BLaER1 (cell line): ENCODE data around the gene NATD1.

ENCODE experiments used
- H3K27ac ChIP-seq: shearing (Covaris generic); formaldehyde crosslinking; 2 replicates; pipeline ENCODE4 v1.8.1; 2022
- H3K27me3 ChIP-seq: shearing (Covaris generic); formaldehyde crosslinking; 2 replicates; pipeline ENCODE4 v1.8.1; 2022
- H3K36me3 ChIP-seq: shearing (Covaris generic); formaldehyde crosslinking; 2 replicates; pipeline ENCODE4 v1.8.1; 2022
- H3K4me1 ChIP-seq: shearing (Covaris generic); formaldehyde crosslinking; 2 replicates; pipeline ENCODE4 v1.8.1; 2022
- H3K4me2 ChIP-seq: shearing (Covaris generic); formaldehyde crosslinking; 2 replicates; pipeline ENCODE4 v1.8.1; 2022
- H3K4me3 ChIP-seq: shearing (Covaris generic); formaldehyde crosslinking; 2 replicates; pipeline ENCODE4 v1.8.1; 2022
- H3K9ac ChIP-seq: shearing (Covaris generic); formaldehyde crosslinking; 2 replicates; pipeline ENCODE4 v1.8.1; 2022
- H3K9me3 ChIP-seq: shearing (Covaris generic); formaldehyde crosslinking; 2 replicates; pipeline ENCODE4 v1.8.1; 2022
- H4K20me1 ChIP-seq: shearing (Covaris generic); formaldehyde crosslinking; 2 replicates; pipeline ENCODE4 v1.8.1; 2022
- Cebpa-rat ChIP-seq: shearing (Covaris generic); IDR thresholded peaks from 2 replicates; pipeline ENCODE4 v1.8.1; 2022

Gene NATD1

GRCh38 chr17:21284319-21285163 is 31.3 kb upstream of the NATD1 start, which contains the start of gene MAP2K3:
MAP2K3 (plus strand) TSS chr17:21284711; CDS start chr17:21284921, 210 bp downstream.
- TF ChIP-seq Cebpa-rat: no peak
- no peaks in the 10 kb centered on the region for H3K9me3 ChIP-seq
- peak within 1 kb of the TSS; percentile 97 for H3K27ac ChIP-seq
- peak within 1 kb of the TSS; percentile 100 for H3K4me2 ChIP-seq
- H3K4me1 ChIP-seq: peaks cover 66% of the 10 kb centered on the region
- peak within 1 kb of the TSS; percentile 95 for H3K4me3 ChIP-seq
- no peaks in the 10 kb centered on the region; the same call in 1 of the 2 replicates for H3K36me3 ChIP-seq
- peaks cover 58% of the 10 kb centered on the region for H4K20me1 ChIP-seq
- peak within 1 kb of the TSS; percentile 88 for H3K9ac ChIP-seq
- peaks cover 18% of the 10 kb centered on the region for H3K27me3 ChIP-seq

- H3K4me3 ChIP-seq: peak overlapping the region; percentile 95
- H4K20me1 ChIP-seq: peaks cover 50% of the 10 kb centered on the region
- H3K9ac ChIP-seq: peak overlapping the region; percentile 88
- H3K27ac ChIP-seq: no peak overlapping the region
- no peaks in the 10 kb centered on the region for H3K36me3 ChIP-seq
- H3K27me3 ChIP-seq: peaks cover 18% of the 10 kb centered on the region
- no peak for TF ChIP-seq Cebpa-rat
- H3K4me1 ChIP-seq: peaks cover 66% of the 10 kb centered on the region
- H3K4me2 ChIP-seq: peak overlapping the region; percentile 100
- no peaks in the 10 kb centered on the region for H3K9me3 ChIP-seq
Measured at GRCh38 chr17:21283482-21284318, 30.5 kb upstream of the NATD1 start.

- Histone ChIP-seq H3K36me3 (no peaks in the 10 kb centered on the region), H3K27ac (no peak overlapping the region), H3K27me3 (peaks cover 18% of the 10 kb centered on the region), H4K20me1 (peaks cover 41% of the 10 kb centered on the region), H3K9me3 (no peaks in the 10 kb centered on the region), H3K4me3 (no peak overlapping the region), H3K4me2 (peak overlapping the region; percentile 100; the same call in 1 of the 2 replicates), H3K9ac (no peak overlapping the region), H3K4me1 (peaks cover 66% of the 10 kb centered on the region)
- TF ChIP-seq Cebpa-rat: no peak
Measured at GRCh38 chr17:21282850-21283249, 29.6 kb upstream of the NATD1 start.

GRCh38 chr17:21282231-21282630 is 29.0 kb upstream of the NATD1 start:
- no peaks in the 10 kb centered on the region for H3K36me3 ChIP-seq

GRCh38 chr17:21280081-21280518 is 26.9 kb upstream of the NATD1 start:
- peaks cover 18% of the 10 kb centered on the region for H3K27me3 ChIP-seq
- TF ChIP-seq Cebpa-rat: no peak
- H3K4me2 ChIP-seq: peak overlapping the region; percentile 62; the same call in 1 of the 2 replicates
- no peak overlapping the region for H3K4me3 ChIP-seq
- H3K4me1 ChIP-seq: peaks cover 76% of the 10 kb centered on the region
- H3K9ac ChIP-seq: no peak overlapping the region
- peaks cover 14% of the 10 kb centered on the region for H4K20me1 ChIP-seq
- H3K27ac ChIP-seq: peak overlapping the region; percentile 32; the same call in 1 of the 2 replicates
- H3K36me3 ChIP-seq: no peaks in the 10 kb centered on the region
- H3K9me3 ChIP-seq: no peaks in the 10 kb centered on the region

More at GRCh38 chr17:21282231-21282630, 29.0 kb upstream of the NATD1 start:
- H3K27me3 ChIP-seq: peaks cover 18% of the 10 kb centered on the region
- no peak for TF ChIP-seq Cebpa-rat
- peaks cover 35% of the 10 kb centered on the region for H4K20me1 ChIP-seq
- H3K4me3 ChIP-seq: no peak overlapping the region
- peaks cover 67% of the 10 kb centered on the region for H3K4me1 ChIP-seq
- H3K9ac ChIP-seq: no peak overlapping the region
- H3K9me3 ChIP-seq: no peaks in the 10 kb centered on the region
- peak overlapping the region; percentile 2; the same call in 1 of the 2 replicates for H3K4me2 ChIP-seq
- no peak overlapping the region for H3K27ac ChIP-seq

GRCh38 chr17:21279582-21279981 is 26.4 kb upstream of the NATD1 start:
- Histone ChIP-seq H3K9ac (no peak overlapping the region), H4K20me1 (peaks cover 9% of the 10 kb centered on the region), H3K36me3 (no peaks in the 10 kb centered on the region), H3K4me2 (peak overlapping the region; percentile 62; the same call in 1 of the 2 replicates), H3K9me3 (no peaks in the 10 kb centered on the region), H3K4me1 (peaks cover 81% of the 10 kb centered on the region), H3K4me3 (no peak overlapping the region), H3K27ac (peak overlapping the region; percentile 32; the same call in 1 of the 2 replicates), H3K27me3 (peaks cover 18% of the 10 kb centered on the region)
- no peak for TF ChIP-seq Cebpa-rat

GRCh38 chr17:21279198-21279535 is 26.0 kb upstream of the NATD1 start:
- peaks cover 18% of the 10 kb centered on the region for H3K27me3 ChIP-seq
- H3K4me2 ChIP-seq: peak overlapping the region; percentile 62
- H4K20me1 ChIP-seq: 0 out of 2 replicates have a peak, but pooled peaks cover 7% of the 10 kb centered on the region
- TF ChIP-seq Cebpa-rat: no peak
- no peak overlapping the region for H3K9ac ChIP-seq
- H3K9me3 ChIP-seq: no peaks in the 10 kb centered on the region
- H3K27ac ChIP-seq: peak overlapping the region; percentile 5; the same call in 1 of the 2 replicates
- H3K4me3 ChIP-seq: no peak overlapping the region
- no peaks in the 10 kb centered on the region for H3K36me3 ChIP-seq
- H3K4me1 ChIP-seq: peaks cover 85% of the 10 kb centered on the region

GRCh38 chr17:21278450-21279197 is 25.4 kb upstream of the NATD1 start:
- Histone ChIP-seq H3K4me2 (peak overlapping the region; percentile 62), H3K36me3 (no peaks in the 10 kb centered on the region), H3K9me3 (no peaks in the 10 kb centered on the region), H3K4me1 (peaks cover 85% of the 10 kb centered on the region), H3K27me3 (peaks cover 13% of the 10 kb centered on the region), H3K4me3 (no peak overlapping the region), H3K9ac (no peak overlapping the region), H3K27ac (0 out of 2 replicates have a peak overlapping the region, but pooled peaks have one; percentile 5), H4K20me1 (0 out of 2 replicates have a peak, but pooled peaks cover 4% of the 10 kb centered on the region)
- no peak for TF ChIP-seq Cebpa-rat

- Histone ChIP-seq H3K36me3 (no peaks in the 10 kb centered on the region), H3K27ac (no peak overlapping the region), H3K4me3 (no peak overlapping the region), H3K9ac (no peak overlapping the region), H3K4me2 (0 out of 2 replicates have a peak overlapping the region, but pooled peaks have one; percentile 62), H3K27me3 (0 out of 2 replicates have a peak, but pooled peaks cover under 1% of the 10 kb centered on the region), H3K9me3 (no peaks in the 10 kb centered on the region), H4K20me1 (no peaks in the 10 kb centered on the region), H3K4me1 (peaks cover 88% of the 10 kb centered on the region)
- no peak for TF ChIP-seq Cebpa-rat
Measured at GRCh38 chr17:21277332-21277731, 24.1 kb upstream of the NATD1 start.
